Activated CD8-positive, alpha-beta T cell treated with anti-CD3 and anti-CD28 coated beads for 36 hours (primary cell): ENCODE measurements around the gene GOLGA6L2. TPM values are rescaled to one million over a fixed set of nuclear protein-coding genes. Genes with fewer than 3 reads are reported as not detected.

Experiments
- ATAC-seq: fragments of 200-7000 bp; cut with Tn5 transposase; one replicate; pipeline ENCODE4 v1.10.0; 2021; ENCODE audit warnings: mild to moderate bottlenecking, moderate library complexity
- CTCF ChIA-PET: fragments of 350-600 bp; sonication (Branson Sonifier 250); formaldehyde crosslinking; loops from one replicate; lab custom pipeline; 2021; ENCODE audit warnings: antibody characterized with exemption; lab: Charles Lee
- POLR2A ChIA-PET: fragments of 350-600 bp; sonication (Branson Sonifier 250); formaldehyde crosslinking; loops from one replicate; lab custom pipeline; 2021; ENCODE audit warnings: antibody characterized with exemption; lab: Charles Lee
- DNase-seq: peaks from one replicate; pipeline ENCODE4 v3.0.0-alpha.2; 2020
- H3K27ac Mint-ChIP-seq: one replicate; pipeline ENCODE4 v1.8.0; 2021; ENCODE audit warnings: mild to moderate bottlenecking, mixed read lengths
- H3K27me3 Mint-ChIP-seq: one replicate; pipeline ENCODE4 v1.8.0; 2021; ENCODE audit warnings: mixed read lengths
- H3K36me3 Mint-ChIP-seq: one replicate; pipeline ENCODE4 v1.8.0; 2021; ENCODE audit warnings: low read depth, mixed read lengths
- H3K4me1 Mint-ChIP-seq: one replicate; pipeline ENCODE4 v1.8.0; 2021; ENCODE audit warnings: low read depth, mixed read lengths
- H3K4me3 Mint-ChIP-seq: one replicate; pipeline ENCODE4 v1.8.0; 2021; ENCODE audit warnings: mild to moderate bottlenecking, moderate library complexity, mixed read lengths
- H3K9me3 Mint-ChIP-seq: one replicate; pipeline ENCODE4 v1.8.0; 2021; ENCODE audit warnings: mixed read lengths
- CTCF ChIP-seq: fragments of 200-600 bp; IDR thresholded peaks from one replicate; pipeline ENCODE4 v1.8.0; 2022; ENCODE audit warnings: antibody characterized with exemption, mild to moderate bottlenecking
- intact Hi-C: fragments of 100-400 bp; cut with micrococcal nuclease; formaldehyde crosslinking; loops from one replicate; pipeline ENCODE4 v1.10.0; 2022
- total RNA-seq, 2 experiments: library from RNA; stranded (reverse); gene quantifications; one replicate each; pipeline ENCODE4 v1.2.3, GENCODE V29; 2021

Gene GOLGA6L2
- total RNA-seq, 2 experiments from 2014 or later = not detected

GRCh38 chr15:23482228-23482627, 35.2 kb upstream of the GOLGA6L2 start:
- ChIA-PET POLR2A (no interaction called here), CTCF (no interaction called here)
- no peaks in the 10 kb centered on the region for H3K4me1 Mint-ChIP-seq
- no peaks in the 10 kb centered on the region for H3K36me3 Mint-ChIP-seq
- no peak overlapping the region for H3K27ac Mint-ChIP-seq
- ATAC-seq (no peak), DNase-seq (no peak)
- H3K4me3 Mint-ChIP-seq = no peak overlapping the region
- no peak for TF ChIP-seq CTCF
- H3K27me3 Mint-ChIP-seq = peaks cover 4% of the 10 kb centered on the region
- intact Hi-C loops = no loop called here
- no peaks in the 10 kb centered on the region for H3K9me3 Mint-ChIP-seq

GRCh38 chr15:23477920-23478319, 30.9 kb upstream of the GOLGA6L2 start:
- Mint-ChIP-seq H3K27ac (no peak overlapping the region), H3K4me1 (no peaks in the 10 kb centered on the region), H3K4me3 (no peak overlapping the region), H3K9me3 (no peaks in the 10 kb centered on the region), H3K27me3 (no peaks in the 10 kb centered on the region), H3K36me3 (no peaks in the 10 kb centered on the region)
- ATAC-seq = no peak
- DNase-seq = no peak
- TF ChIP-seq CTCF = no peak
- CTCF ChIA-PET = no interaction called here
- intact Hi-C loops = no loop called here
- POLR2A ChIA-PET = no interaction called here

- intact Hi-C loops = no loop called here
- ChIA-PET POLR2A (no interaction called here), CTCF (no interaction called here)
- H3K4me3 Mint-ChIP-seq = no peak overlapping the region
- no peak for TF ChIP-seq CTCF
- no peak for ATAC-seq
- peaks cover 1% of the 10 kb centered on the region for H3K27me3 Mint-ChIP-seq
- H3K36me3 Mint-ChIP-seq = no peaks in the 10 kb centered on the region
- no peak for DNase-seq
- no peaks in the 10 kb centered on the region for H3K4me1 Mint-ChIP-seq
- no peaks in the 10 kb centered on the region for H3K9me3 Mint-ChIP-seq
- H3K27ac Mint-ChIP-seq = no peak overlapping the region
Observed at GRCh38 chr15:23472678-23473077, 25.6 kb upstream of the GOLGA6L2 start.

GRCh38 chr15:23472033-23472432, 25.0 kb upstream of the GOLGA6L2 start:
- DNase-seq (no peak), ATAC-seq (no peak)
- ChIA-PET CTCF (no interaction called here), POLR2A (no interaction called here)
- Mint-ChIP-seq H3K9me3 (no peaks in the 10 kb centered on the region), H3K27ac (no peak overlapping the region), H3K36me3 (no peaks in the 10 kb centered on the region), H3K4me3 (no peak overlapping the region), H3K27me3 (peaks cover 1% of the 10 kb centered on the region), H3K4me1 (no peaks in the 10 kb centered on the region)
- no peak for TF ChIP-seq CTCF
- intact Hi-C loops = no loop called here

- DNase-seq = no peak
- no peak for ATAC-seq
- intact Hi-C loops = no loop called here
- no peaks in the 10 kb centered on the region for H3K9me3 Mint-ChIP-seq
- CTCF ChIA-PET = interaction anchor here (2.2 kb wide), 1 partner anchor 10 kb away, joined by 6 read pairs; no protein-coding TSS in a partner anchor
- H3K27ac Mint-ChIP-seq = no peak overlapping the region
- no peak for TF ChIP-seq CTCF
- H3K36me3 Mint-ChIP-seq = no peaks in the 10 kb centered on the region
- POLR2A ChIA-PET = no interaction called here
- peaks cover 7% of the 10 kb centered on the region for H3K27me3 Mint-ChIP-seq
- H3K4me1 Mint-ChIP-seq = no peaks in the 10 kb centered on the region
- H3K4me3 Mint-ChIP-seq = no peak overlapping the region
Observed at GRCh38 chr15:23467110-23467600, 20.1 kb upstream of the GOLGA6L2 start.
